SK-N-DZ (cell line): ENCODE measurements around the gene SHB.
"Not testable (repeated sequence)": the region's sequence is repeated elsewhere in the genome, so short reads cannot be mapped to it uniquely, and the experiment has no call there.

Experiments
- DNase-seq: peaks from one replicate; pipeline ENCODE4 v3.0.0-alpha.2; 2015; ENCODE audit warnings: low spot score

SHB gene

DNA sequence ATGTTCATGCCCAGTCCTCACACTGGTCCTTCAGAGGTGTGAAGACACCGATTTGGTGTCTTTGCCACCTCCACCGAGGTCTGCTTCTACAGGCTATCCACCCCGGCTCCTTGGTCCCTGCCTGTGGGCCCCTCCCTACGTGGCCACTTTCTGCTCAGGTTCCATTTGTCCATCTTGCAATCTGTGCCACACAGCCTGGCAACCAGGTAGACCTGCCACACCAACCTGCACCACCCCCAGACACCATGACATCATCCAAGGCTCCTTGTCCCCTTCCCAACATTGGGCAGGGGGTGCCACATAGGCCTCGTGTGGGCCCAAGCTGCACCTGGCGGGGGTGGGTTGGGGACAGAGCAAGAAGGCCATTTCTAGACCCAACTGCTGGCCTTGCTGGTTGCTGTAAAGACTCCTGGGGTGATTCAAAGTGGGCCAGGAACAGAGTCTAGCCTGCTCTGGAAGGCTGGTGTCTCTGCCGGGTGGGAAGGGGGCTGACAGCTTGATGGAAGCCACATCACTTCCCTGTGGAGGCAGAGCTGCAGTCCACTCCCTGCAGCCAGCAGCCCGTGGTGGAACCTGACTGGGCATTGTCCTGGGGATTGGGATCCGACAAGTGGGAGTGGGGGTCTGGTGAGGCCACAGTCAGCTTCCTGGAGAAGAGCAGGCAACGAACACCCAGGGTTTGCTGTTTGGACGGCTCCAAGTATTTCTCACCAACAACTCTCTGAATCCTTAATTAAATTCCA is 99.3 kb downstream of the SHB start:
- no peak for DNase-seq

DNA sequence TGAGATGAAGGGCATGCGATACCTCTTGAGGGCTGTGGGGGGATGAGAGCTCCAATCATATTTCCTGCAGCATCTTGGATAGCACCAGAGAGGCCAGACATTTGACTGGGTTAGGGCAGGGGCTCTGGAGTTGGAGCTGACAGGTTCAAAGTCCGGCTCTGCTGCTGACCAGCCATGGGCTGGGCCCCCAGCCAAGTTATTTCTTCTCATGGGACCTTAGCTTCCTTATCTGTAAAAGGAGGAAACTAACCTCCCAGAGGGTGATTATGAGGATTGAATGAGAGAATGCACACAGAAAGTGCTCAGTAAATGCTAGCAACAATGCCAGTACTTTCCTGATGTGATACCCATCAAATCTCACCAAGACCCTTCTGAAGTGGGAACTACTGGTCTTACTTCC is 99.9 kb downstream of the SHB start:
- DNase-seq = no peak

DNA sequence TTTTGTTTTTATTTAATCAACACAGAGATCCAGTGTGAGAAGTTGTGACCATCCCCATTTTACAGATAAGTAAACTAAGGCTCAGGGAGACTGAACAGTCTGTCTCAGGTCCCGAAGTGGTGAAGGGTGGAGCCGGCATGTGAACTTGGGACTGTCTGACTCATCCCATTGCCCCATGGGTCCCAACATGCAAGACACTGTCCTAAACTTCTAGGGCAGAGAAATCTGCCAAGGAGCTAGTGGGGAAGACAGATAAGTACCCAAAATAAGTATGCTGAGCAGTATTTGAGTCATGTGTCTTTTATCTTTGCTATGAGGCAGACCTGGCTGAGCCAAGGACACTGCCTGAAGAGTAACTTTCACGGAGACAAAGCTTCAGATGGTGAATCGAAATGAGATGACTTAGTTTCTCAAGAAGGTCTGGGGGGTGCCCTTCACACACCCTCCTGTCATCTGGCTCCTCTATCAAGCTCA is 100.8 kb downstream of the SHB start:
- no peak for DNase-seq

DNA sequence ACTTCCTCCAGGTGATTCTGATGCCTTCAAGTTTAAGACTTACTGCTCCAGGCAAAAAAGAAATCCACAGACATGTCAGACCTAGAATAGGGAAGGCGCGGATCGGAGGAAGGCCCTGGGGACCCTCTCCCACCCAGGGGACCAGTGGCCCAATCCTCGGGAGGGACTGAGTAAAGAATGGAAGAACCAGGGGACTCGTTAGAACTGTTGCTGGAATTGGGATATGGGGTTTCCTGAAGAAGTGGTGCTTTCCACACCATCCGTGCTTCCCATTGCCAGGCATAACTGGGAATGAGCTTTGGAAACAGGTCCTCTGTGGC is 101.3 kb downstream of the SHB start:
- no peak for DNase-seq

DNA sequence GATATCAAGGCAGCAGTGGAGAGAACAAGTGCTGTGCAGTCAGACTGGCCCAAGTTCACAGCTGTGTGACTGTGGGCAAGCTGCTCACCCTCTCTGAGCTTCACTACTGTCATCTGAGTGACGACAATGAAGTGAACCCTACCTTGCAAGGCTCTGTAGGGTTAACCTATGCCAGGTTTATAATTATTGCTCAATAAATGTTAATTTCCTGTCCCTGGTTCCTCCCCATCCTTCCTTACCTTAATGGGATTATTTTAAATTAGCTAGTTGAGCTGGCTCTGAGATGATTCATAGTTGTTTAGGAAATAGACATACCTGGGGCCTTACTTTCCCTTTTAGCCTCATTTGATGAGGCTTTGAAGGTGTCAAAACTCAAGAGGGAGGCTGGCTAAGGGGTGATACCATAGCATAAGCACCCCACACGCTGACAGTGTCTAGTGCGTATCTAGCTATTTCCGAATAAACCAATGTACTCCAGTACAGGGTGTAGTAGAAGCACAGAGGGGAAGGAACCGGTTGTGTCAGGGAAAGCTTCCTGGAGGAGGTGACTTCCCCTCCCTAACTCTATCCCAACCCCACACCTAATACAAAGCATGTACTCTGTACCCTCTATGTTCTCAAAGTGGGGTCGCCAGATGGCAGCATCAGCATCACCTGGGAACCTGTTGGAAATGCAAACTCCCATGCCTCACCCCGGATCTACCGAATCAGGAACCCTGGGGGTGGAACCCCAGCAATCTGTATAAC is 101.8 kb downstream of the SHB start:
- DNase-seq = no peak

DNA sequence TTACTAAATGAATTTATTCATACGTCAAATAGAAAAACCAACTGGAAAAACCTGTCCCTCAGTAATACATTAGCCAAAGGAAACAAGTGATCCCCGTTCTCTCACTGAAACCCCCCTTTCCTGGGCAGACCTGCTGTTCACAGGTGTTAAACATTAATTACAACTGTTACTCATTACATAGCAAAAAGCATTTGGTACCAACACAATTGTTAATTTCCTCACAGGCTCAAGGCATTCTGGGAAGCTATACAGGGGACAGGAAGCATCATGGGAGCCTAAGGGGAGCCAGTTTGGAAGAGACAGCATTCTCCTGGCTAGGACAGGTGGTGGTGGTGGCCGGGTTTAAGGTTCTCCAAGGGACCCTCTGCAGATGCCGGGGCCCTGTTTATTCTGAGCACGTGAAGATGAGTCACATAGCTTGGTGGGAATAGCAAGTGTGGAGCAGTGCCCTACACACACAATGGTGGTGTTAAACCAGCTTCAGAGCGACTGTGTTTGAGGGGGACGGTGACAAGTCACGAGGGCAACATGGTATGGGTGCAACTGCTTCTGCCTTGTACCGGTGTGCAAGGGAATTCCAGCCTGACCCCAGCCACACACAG is 102.5 kb downstream of the SHB start:
- DNase-seq = no peak

DNA sequence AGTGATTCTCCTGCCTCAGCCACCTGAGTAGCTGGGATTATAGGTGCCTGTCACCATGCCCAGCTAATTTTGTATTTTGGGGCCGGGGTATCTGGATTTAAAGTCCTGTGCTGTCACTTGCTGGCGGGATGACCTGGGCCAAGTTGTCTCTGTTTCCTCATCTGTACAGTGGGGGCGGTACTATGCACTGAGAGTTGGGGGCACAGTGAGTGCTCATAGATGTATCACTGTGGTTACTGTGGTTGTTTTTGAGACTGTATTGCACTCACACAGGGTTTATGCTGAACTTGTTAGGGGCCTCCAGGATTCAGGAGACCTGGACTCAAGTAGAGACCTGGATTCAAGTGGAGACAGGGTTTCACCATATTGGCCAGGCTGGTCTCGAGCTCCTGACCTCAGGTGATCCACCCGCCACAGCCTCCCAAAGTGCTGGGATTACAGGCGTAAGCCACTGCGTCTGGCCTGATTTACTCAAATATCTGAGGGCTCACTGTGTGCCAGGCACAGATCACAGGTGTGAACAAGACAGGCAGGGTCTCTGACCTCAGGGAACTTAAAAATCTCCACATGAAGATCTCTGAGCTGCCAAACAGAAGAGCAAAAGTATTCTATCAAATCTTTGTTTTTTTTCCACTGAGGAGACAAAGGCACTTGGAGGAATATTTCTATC is 103.2 kb downstream of the SHB start:
- not testable (repeated sequence) for DNase-seq

DNA sequence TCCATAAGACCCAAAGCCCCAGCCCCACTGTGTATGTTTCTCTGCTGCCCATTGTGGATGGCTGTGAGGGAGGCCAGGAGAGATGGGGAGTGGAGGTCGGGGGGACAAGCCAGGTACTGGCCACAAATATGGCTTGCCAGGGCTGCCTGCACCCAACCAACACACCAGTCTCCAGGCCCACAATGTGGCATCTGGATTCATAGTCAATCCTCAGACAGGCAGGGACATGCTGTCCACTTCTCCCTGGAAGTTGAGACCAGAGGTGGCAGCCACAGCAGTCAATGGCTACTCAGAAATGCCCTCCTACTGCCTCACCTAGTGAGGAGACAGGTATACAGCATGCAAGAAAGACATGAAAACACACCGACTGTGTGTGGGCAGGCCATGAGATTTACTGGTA is 103.9 kb downstream of the SHB start:
- no peak for DNase-seq

DNA sequence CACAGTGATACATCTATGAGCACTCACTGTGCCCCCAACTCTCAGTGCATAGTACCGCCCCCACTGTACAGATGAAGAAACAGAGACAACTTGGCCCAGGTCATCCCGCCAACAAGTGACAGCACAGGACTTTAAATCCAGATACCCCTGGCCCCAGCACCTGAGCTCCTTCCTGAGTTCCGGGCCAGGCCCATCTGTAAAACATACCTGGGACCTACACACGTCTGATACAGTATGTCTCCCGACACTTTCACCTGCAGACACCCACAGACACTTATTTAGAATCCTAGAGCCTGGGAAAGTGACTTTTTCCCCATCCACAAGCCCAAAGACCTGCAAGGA is 104.3 kb downstream of the SHB start:
- no peak for DNase-seq

DNA sequence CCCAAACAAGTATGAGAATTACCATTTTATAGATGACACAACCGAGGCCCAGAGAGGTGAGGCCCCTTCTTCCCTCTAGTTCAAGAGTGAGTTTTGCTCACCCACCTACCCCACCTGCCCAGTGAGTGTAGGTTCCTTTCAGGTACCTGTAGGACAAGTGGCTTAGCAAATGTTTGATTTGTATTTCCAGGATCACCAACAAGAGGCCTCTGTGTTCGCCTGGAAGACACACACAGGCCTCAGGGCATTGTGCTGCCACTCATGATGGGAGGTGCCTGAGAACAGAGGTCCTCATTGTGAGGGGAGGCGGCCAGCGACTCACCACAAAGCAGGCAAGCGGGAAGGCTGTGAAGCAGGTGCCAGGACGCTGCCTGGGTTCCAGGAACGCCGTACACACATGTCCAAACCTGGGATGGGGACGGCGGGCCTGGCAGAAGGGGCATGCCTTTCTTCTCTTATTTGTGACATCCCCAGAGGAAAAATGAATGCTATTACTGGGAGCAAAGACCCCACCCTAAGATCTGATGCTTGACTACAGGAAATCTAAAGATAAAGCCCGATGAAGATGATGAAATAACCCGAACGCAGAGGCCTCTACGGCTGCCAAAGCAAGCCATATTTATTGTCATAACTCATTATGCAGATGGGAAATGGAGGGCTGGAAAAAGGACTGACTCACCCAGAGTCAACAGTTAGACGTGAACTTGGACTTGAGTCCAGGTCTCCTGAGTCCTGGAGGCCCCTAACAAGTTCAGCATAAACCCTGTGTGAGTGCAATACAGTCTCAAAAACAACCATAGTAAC is 104.9 kb downstream of the SHB start:
- no peak for DNase-seq

DNA sequence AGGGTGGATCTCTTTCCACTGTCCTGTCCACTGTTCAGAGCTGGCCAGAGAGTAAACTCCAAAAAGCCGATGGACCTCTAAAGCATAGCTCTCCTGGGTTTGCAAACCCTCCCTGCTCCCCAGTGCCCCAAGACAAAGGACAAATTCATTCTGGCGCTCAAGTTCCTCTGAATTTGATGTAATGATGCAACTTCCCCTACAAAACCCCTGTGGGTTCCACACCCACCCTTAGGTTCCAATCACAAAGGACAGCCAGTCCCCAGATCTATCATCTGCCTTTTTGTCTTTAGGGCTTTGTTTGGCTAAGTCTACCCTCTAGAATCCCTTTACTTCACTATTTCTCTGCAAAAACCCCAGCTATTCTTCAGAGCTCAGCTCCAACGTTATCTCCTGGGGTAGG is 107.7 kb downstream of the SHB start:
- DNase-seq = no peak

DNA sequence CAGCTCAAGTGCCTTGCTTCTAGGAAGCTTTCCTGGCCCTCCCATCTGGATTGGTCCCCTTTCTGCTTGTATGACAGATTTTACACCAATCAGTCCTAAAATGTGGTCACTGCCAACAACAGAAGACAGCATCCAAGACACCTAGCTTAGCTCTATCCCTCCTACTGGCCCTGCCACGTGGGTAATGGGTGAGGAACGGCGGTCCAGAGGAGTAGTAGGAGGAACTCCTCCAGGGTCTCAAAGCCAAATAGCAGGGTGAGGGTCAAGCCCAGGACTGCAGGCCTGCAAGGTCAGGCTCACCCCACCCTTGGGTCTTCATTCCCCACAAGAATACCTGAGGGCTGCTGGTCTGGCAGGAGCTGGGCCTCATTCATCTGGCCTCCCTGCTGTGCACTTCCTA is 108.4 kb downstream of the SHB start:
- no peak for DNase-seq

DNA sequence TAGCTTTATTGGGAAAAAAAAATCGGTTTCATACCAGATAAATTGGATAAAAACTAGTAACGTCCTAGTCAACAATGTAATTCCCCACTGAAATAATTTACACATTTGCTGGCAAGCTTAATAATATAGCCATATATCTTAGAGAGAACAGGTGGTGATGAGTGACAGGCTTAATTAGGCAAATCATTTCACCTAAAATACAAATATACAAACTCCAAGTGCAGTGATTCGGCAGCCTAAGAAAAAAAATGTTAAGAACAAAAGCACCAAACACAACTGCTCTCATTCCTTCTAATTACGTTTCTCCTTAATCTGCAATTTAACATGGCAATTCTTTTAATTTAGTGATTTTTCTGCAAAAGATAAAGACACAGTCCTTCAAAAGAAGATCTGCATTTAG is 109.1 kb downstream of the SHB start:
- no peak for DNase-seq

DNA sequence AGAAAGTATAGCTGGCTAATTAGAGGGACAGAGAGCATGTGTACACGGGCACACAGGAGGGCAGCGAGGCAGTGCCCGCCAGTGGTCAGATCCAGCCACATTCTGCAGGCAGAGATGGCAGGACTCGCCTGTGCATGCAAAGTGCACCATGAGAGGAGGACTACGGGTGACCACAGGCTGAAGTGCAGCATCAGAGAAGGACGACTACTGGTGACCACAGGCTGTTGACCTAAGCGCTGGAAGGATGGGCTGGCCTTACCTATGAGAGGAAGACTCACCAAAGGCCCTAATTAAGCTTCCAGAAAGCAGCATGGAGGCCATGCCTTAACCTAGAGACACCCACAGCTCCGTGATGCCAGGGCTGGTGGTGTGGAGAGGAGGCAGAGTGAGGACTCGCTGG is 110.9 kb downstream of the SHB start:
- DNase-seq = no peak

DNA sequence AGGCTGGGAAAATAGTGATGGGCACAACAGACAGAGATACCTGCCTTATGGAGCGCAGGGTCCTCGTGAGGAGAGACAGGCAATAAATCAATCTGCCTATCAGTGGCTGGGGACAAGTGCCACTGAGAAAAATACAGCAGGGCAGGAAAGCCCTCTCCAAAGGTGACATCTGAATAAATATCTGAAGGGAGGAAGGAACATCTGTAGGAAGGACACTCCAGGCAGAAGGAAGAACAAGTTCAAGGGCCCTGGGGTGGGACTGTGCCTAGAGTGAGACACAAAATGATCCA is 111.4 kb downstream of the SHB start:
- DNase-seq = no peak

DNA sequence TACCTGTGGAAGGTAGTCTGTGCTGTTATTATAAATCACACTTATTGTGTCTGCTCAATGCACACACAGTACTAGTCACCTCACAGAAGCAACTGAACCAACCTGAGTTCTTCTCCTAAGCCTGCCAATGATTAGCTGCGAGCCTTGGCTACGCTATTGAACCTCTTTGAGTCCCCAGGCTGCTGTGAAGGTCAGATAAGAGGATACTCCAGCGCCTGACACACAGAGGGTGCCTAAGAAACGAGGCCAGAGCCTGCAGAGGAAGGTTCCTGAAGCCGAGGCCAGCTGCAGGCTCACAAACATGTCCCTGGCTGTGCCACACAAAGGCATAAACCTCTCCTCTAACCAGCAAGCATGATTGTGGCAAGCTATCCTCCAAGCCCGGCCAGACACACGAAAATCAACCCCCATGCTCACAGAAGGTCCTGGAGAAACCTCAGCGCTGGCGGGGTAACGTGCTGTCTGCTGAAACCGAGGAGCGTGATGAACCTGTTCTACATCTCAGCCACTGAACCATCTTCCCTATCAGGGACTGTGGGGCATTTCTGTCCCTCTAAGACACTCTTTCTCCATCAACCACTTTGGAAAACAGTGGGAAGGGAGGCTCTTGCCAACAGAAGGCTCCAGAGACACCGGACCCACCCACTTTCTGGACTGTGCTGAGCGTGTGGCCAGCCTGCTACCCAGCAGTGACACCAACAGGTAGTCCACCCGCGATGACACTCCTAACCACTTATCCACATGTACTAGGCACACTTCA is 111.9 kb downstream of the SHB start:
- no peak for DNase-seq

DNA sequence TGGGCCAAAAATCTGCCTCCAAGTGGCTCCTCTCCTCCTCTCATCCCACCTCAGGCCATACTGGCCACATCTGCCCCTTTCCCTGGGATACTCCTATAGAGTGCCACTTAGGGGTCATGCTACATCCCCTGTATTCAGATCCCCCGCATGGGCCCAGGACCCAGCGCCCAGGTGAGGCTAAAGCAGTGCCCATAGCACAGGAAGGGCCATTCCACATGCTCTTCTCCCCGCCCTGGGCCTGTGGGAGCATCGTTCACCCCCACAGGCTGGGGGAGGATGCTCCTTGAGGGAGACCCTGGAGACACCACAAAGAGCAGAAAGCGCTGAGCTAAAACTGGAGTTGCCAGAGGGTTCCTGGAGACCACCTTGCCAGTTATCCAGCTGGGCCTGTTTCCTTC is 112.6 kb downstream of the SHB start:
- no peak for DNase-seq

DNA sequence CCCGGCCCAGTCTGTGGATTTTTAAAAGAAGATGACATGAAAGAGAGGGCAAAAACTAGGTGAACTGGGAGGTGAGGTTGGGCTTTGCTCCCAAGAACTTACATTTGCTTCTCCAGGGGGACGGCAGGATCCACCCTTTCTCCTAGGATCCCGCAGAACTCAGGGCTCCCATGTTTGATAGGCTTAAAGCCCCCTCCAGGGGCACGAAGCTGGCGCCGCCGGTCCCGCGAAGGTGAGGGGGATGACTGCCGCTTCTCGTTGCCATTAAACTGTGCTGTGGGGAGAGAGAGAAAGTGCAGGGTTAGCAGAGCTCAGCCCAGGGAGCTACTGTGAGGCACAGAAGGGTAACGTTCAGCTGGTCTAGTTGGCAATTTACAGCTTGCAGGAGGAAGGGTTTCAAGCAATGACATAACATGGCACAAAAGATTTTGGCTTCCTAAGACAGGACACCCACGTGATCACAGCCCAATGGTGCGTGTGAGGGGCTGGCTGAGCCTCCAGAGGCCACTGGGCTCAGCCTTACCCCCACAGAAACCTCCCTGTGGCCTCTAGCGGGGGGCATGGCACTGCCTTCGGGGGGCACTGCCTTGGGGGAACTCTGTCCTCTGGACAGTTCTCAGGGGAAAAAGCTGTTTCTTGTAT is 113.1 kb downstream of the SHB start:
- no peak for DNase-seq

DNA sequence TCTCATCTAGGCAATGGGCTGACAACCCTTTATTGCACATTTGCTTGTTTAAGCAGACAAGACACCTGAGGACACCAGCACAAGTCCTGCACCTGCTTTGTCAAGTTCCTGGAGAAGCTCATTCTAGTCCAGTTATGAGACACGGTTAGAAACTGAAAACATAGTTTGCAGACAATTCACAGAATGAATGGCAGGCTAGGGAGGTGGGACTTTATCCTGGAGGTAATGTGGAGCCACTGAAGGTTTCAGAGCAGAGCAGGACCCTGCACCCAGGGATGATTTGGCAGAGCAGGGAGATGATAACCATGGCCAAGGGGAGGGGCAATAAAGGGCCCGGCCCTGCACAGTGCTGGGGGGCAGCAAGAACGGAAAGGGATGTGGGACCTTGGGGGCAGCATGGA is 114.4 kb downstream of the SHB start:
- no peak for DNase-seq

DNA sequence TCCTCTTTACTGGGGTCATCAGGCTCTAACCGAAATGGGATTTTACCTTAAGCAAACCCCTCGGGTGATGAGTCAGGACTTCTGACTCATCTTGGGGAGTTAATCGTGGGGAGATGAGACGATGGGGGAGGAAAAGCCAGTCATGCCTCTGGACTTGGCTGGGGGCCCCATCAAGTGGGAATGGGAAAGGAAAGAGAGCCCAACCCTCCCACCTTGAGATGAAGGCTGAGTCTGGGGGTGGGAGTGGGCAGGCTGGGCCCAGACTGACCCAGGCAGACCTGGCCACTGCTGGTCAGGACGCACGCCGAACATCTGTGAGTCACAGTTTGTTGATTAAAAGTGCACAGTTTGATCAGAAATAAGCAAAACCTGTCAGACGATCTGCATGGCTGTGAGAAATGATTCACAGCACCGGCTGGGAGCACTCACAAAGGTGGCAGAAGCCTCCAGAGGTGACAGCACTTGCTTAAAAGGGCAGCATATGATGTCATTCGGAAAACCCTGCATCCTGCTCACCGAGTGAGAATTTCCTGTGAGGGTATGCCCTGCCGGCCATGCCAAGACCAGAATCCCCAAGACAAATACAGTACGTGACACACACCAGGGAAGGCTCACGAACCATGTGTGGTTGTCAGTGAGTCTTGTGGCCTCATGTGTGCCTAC is 115.1 kb downstream of the SHB start:
- no peak for DNase-seq
